ENCODE data around the gene CTSD. TPM values are rescaled to one million over a fixed set of nuclear protein-coding genes. Genes with fewer than 3 reads are reported as not detected.

Gene CTSD
- total RNA-seq, 1 experiment from 2014 or later = 199 TPM

- no peak for TF ChIP-seq AFF4 (CRISPR knock-in tag; IDR thresholded peaks at IDR 0.05; ENCODE audit: borderline replicate concordance)
- TF ChIP-seq ZNF416 (CRISPR knock-in tag; IDR thresholded peaks at IDR 0.05) = no peak
- no peak for TF ChIP-seq JUN (CRISPR knock-in tag; IDR thresholded peaks at IDR 0.05)
- TF ChIP-seq ARID4B (CRISPR knock-in tag; IDR thresholded peaks at IDR 0.05; ENCODE audit: borderline replicate concordance) = no peak
These were observed 14.6 kb upstream of the CTSD start (continued) for GRCh38 chr11:1778141-1778911.

- Mint-ChIP-seq H3K4me1 (peaks cover 7% of the 10 kb centered on the region), H3K27me3 (ENCODE audit: low read depth) (peaks cover 9% of the 10 kb centered on the region; the same call in 1 of the 2 replicates), H3K27ac (no peak overlapping the region), H3K36me3 (no peaks in the 10 kb centered on the region), H3K4me3 (no peak overlapping the region), H3K9me3 (peaks cover 4% of the 10 kb centered on the region)
- CTCF ChIA-PET = interaction anchor here (1.6 kb wide), 1 partner anchor 47 kb away, joined by 8 read pairs; no protein-coding TSS in a partner anchor
- no peak for TF ChIP-seq ZNF671 (CRISPR knock-in tag; IDR thresholded peaks at IDR 0.05)
- no peak for TF ChIP-seq ZNF396 (CRISPR knock-in tag; IDR thresholded peaks at IDR 0.05; ENCODE audit: borderline replicate concordance)
- no peak for TF ChIP-seq HMGA2 (CRISPR knock-in tag; IDR thresholded peaks at IDR 0.05)
- TF ChIP-seq ESRRA (CRISPR knock-in tag; IDR thresholded peaks at IDR 0.05; ENCODE audit: borderline replicate concordance) = no peak
- TF ChIP-seq JAZF1 (CRISPR knock-in tag; IDR thresholded peaks at IDR 0.05) = no peak
- TF ChIP-seq IRF1 (CRISPR knock-in tag; IDR thresholded peaks at IDR 0.05) = no peak
- no peak for TF ChIP-seq FOXK1 (CRISPR knock-in tag; IDR thresholded peaks at IDR 0.05)
- TF ChIP-seq SP1 (CRISPR knock-in tag; conservative IDR thresholded peaks at IDR 0.05) = no peak
- TF ChIP-seq RELA (CRISPR knock-in tag; IDR thresholded peaks at IDR 0.05; ENCODE audit: borderline replicate concordance) = no peak
- no peak for TF ChIP-seq PRDM15 (CRISPR knock-in tag; IDR thresholded peaks at IDR 0.05)
- TF ChIP-seq CTCF (IDR thresholded peaks at IDR 0.05) = no peak
- no peak for TF ChIP-seq MXD4 (CRISPR knock-in tag; IDR thresholded peaks at IDR 0.05; ENCODE audit: borderline replicate concordance)
- TF ChIP-seq SMAD3 (CRISPR knock-in tag; IDR thresholded peaks at IDR 0.05; ENCODE audit: borderline replicate concordance) = no peak
- no peak for TF ChIP-seq ATF1 (CRISPR knock-in tag; IDR thresholded peaks at IDR 0.05)
- TF ChIP-seq NFATC4 (CRISPR knock-in tag; IDR thresholded peaks at IDR 0.05) = no peak
- POLR2A ChIA-PET = no interaction called here
- no peak for DNase-seq (ENCODE audit: low spot score)
- ATAC-seq = no peak
These were observed 14.0 kb upstream of the CTSD start for GRCh38 chr11:1777737-1778136.
